H1 (cell line): ENCODE results near the gene PDE6B.
"Not testable (repeated sequence)": the region's sequence is repeated elsewhere in the genome, so short reads cannot be mapped to it uniquely, and the experiment has no call there.

Experiments used
- EP300 ChIP-seq, 2 experiments: IDR thresholded peaks; 1 replicate in 1 of 2; 2 replicates in 1 of 2; pipeline ENCODE4 v1.6.1; 2011 to 2012; ENCODE audit warnings: low read depth in 2 of 2, low read length in 2 of 2, mild to moderate bottlenecking in 2 of 2, borderline replicate concordance in 1 of 2, inconsistent platforms in 1 of 2, moderate library complexity in 1 of 2
- TF ChIP-seq, protein P1 (sequence below), 3 experiments: IDR thresholded peaks; 1 replicate in 2 of 3; 2 replicates in 1 of 3; pipeline versions ENCODE4 v1.5.1 to v1.6.1; 2011; ENCODE audit warnings: low read length in 3 of 3, mild to moderate bottlenecking in 3 of 3, inconsistent platforms in 2 of 3, low read depth in 1 of 3, moderate library complexity in 1 of 3; ENCODE audit not compliant: insufficient read depth in 1 of 3; ENCODE audit errors: control extremely low read depth in 1 of 3

DNA sequence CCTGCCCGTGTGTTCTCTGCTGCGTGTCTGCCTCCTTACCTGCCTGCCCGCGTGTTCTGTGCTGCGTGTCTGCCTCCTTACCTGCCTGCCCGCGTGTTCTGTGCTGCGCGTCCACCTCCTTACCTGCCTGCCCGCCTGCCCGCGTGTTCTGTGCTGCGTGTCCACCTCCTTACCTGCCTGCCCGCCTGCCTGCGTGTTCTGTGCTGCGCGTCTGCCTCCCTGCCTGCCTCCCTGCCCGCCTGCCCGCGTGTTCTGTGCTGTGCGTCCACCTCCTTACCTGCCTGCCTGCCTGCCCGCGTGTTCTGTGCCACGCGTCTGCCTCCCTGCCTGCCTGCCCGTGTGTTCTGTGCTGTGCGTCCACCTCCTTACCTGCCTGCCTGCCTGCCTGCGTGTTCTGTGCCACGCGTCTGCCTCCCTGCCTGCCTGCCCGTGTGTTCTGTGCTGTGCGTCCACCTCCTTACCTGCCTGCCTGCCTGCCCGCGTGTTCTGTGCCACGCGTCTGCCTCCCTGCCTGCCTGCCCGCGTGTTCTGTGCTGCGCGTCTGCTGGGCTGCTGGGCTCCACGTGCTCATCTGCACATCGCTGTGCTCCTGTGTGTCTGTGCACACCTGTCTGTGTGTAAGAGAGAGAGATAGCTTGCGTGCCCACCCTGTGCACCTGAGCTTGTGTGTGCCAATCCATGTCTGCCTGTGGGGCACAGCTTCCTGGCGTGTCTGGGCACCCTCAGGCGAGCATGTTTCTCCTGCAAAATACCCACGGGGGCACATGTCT lies 9.9 kb downstream of the PDE6B start:
- TF ChIP-seq, protein P1, sequence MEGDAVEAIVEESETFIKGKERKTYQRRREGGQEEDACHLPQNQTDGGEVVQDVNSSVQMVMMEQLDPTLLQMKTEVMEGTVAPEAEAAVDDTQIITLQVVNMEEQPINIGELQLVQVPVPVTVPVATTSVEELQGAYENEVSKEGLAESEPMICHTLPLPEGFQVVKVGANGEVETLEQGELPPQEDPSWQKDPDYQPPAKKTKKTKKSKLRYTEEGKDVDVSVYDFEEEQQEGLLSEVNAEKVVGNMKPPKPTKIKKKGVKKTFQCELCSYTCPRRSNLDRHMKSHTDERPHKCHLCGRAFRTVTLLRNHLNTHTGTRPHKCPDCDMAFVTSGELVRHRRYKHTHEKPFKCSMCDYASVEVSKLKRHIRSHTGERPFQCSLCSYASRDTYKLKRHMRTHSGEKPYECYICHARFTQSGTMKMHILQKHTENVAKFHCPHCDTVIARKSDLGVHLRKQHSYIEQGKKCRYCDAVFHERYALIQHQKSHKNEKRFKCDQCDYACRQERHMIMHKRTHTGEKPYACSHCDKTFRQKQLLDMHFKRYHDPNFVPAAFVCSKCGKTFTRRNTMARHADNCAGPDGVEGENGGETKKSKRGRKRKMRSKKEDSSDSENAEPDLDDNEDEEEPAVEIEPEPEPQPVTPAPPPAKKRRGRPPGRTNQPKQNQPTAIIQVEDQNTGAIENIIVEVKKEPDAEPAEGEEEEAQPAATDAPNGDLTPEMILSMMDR (IDR thresholded peaks at IDR 0.05; ENCODE audit: control extremely low read depth in 1 of 3, insufficient read depth in 1 of 3, low read depth in 1 of 3, low read length in 3 of 3): not testable (repeated sequence)
- TF ChIP-seq EP300 (IDR thresholded peaks at IDR 0.05; ENCODE audit: borderline replicate concordance in 1 of 2, low read depth in 2 of 2, low read length in 2 of 2): not testable (repeated sequence)
